ENCODE data around the gene KRTAP10-1. TPM values are rescaled to one million over a fixed set of nuclear protein-coding genes. Genes with fewer than 3 reads are reported as not detected.

KRTAP10-1 gene
- total RNA-seq, 4 donors from 2014 or later: 0.83 to 8.5 (median 2.6) TPM; not detected in 1

DNA sequence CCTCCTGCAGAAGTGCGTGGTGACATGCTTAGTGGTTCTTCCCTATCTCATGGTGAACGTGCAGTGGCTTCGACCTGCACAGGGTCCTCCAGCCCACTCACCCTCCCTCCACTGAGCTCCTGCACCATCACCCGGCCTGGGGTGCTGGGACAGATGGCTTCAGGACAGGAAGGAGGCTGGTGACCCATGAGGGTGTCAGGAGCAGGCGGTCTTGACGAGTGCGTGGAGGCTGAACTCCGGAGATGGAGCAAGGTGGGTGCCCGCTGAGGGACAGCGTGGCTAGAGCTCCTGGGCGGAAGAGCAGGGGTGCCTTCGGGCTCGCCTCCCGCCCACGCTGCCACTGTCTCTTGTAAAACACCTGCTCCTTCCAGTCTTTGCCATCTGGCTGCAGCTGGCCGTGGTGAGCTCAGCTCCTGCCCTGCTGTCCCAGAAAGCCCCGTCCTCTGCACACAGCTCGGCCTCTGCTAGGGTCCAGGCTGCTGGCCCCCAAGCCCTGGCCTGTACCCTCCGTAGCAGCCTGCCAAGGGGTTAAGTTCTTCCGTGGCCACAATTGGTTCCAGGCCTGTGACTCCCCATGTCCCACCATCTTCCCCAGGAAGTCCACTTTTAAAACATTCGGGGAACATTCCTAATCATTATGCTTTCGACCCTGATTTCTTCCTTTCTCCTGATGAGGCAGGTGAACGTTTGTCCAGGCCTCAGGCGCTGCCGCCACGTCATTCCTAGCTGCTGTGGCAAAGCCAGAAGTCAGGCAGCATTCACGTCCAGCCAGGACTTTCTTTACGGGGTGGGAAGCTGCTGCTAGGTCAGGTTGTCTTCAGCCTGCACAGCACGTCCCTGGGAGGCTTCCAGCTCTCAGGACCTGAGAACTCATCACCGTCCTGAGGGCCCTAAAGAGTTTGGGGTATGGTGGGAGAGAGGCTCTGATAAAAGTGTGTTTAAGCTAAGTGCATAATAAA, 8.1 kb downstream of the KRTAP10-1 start:
- no peak overlapping the region for H3K27ac ChIP-seq
- no peak overlapping the region for H3K4me3 ChIP-seq
- no peaks in the 10 kb centered on the region for H3K36me3 ChIP-seq
- peak; percentile 49 to 56 for DNase-seq (ENCODE audit: low spot score in 2 of 2)
- no peak for TF ChIP-seq POLR2A (IDR thresholded peaks at IDR 0.05)
- no peaks in the 10 kb centered on the region for H3K9me3 ChIP-seq
- H3K4me1 ChIP-seq: no peaks in the 10 kb centered on the region
- H3K27me3 ChIP-seq: peaks cover 16% of the 10 kb centered on the region
- 70% methylated on average over 17 of the region's 30 CpGs for WGBS

DNA sequence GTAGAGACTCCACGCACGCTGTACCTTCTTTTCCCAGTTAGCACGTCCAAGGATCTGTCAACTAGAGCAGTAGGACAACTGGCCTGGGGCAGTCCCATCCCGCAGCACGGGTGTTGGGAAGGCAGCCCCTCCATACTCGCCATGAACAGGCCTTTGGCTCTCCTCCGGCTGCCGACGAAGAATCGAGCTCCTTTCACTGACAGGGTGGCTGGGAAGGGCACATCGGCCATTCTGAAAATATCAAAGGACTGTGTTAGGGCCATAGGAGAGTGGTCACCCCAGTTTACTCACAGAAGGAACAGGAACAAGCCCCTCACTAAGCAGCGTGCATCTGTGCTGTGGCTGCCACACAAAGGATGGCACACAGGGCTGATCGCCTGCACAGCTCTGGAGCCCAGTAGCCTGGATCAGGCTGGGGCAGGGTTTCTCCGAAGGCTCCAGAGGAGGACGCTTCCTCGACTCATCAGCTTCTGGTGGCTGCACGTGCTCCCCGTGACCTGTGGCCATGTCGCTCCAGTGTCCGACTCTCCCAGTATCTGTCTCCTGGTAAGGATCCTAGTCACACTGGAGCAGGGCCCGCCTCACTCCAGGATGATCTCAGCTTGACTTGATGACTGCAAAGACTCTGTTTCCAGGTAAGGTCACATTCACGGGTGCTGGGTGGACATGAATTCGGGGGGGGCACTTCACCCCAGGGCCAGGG, 8.9 kb downstream of the KRTAP10-1 start:
- Histone ChIP-seq H3K36me3 (no peaks in the 10 kb centered on the region), H3K27me3 (peaks cover 16% of the 10 kb centered on the region), H3K4me3 (no peak overlapping the region), H3K9me3 (no peaks in the 10 kb centered on the region), H3K27ac (no peak overlapping the region), H3K4me1 (no peaks in the 10 kb centered on the region)
- no peak for TF ChIP-seq EP300 (IDR thresholded peaks at IDR 0.05)
- no peak for TF ChIP-seq POLR2A (IDR thresholded peaks at IDR 0.05)
- TF ChIP-seq, protein P1, sequence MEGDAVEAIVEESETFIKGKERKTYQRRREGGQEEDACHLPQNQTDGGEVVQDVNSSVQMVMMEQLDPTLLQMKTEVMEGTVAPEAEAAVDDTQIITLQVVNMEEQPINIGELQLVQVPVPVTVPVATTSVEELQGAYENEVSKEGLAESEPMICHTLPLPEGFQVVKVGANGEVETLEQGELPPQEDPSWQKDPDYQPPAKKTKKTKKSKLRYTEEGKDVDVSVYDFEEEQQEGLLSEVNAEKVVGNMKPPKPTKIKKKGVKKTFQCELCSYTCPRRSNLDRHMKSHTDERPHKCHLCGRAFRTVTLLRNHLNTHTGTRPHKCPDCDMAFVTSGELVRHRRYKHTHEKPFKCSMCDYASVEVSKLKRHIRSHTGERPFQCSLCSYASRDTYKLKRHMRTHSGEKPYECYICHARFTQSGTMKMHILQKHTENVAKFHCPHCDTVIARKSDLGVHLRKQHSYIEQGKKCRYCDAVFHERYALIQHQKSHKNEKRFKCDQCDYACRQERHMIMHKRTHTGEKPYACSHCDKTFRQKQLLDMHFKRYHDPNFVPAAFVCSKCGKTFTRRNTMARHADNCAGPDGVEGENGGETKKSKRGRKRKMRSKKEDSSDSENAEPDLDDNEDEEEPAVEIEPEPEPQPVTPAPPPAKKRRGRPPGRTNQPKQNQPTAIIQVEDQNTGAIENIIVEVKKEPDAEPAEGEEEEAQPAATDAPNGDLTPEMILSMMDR (IDR thresholded peaks at IDR 0.05): no peak
- no peak for TF ChIP-seq POLR2AphosphoS5 (IDR thresholded peaks at IDR 0.05)
- DNase-seq (ENCODE audit: low spot score in 2 of 2): peak in 1 of 2 donors; percentile 71
- 85% methylated on average over 14 of the region's 23 CpGs for WGBS

DNA sequence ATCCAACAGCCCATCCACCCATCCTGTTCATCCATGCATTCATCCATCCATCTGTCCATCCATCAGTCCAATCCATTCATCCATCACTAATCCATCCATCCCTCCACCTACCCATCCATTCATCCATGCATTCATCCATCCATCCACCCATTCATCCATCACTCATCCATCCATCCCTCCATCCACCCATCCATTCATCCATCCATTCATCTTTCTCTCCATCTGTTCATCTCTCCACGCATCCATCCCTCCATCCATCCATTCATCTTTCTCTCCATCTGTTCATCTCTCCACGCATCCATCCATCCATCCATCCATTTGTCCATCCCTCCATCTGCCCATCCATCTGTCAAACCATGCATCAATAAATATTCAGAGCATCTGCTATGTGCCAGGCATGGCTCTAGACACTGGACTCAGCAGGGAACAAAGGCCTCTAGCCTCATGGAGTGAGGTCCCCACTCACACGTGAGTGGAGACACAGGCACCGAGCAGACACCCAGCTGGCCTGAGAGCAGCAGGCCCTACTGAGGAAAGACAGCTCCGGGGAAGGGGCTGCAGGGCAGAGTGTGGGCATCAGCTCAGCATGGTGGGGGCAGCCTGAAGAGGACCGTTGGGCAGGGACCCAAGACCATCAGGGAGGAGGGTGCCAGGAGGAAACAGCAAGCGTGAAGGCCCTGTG, 9.6 kb downstream of the KRTAP10-1 start:
- no peak for DNase-seq (ENCODE audit: low spot score in 2 of 2)
- no peaks in the 10 kb centered on the region for H3K9me3 ChIP-seq
- no peak overlapping the region for H3K27ac ChIP-seq
- no peaks in the 10 kb centered on the region for H3K36me3 ChIP-seq
- TF ChIP-seq EP300 (IDR thresholded peaks at IDR 0.05): no peak
- no peak overlapping the region for H3K4me3 ChIP-seq
- WGBS: 79% methylated on average over 7 of the region's 7 CpGs
- no peaks in the 10 kb centered on the region for H3K4me1 ChIP-seq
- H3K27me3 ChIP-seq: peaks cover 16% of the 10 kb centered on the region

DNA sequence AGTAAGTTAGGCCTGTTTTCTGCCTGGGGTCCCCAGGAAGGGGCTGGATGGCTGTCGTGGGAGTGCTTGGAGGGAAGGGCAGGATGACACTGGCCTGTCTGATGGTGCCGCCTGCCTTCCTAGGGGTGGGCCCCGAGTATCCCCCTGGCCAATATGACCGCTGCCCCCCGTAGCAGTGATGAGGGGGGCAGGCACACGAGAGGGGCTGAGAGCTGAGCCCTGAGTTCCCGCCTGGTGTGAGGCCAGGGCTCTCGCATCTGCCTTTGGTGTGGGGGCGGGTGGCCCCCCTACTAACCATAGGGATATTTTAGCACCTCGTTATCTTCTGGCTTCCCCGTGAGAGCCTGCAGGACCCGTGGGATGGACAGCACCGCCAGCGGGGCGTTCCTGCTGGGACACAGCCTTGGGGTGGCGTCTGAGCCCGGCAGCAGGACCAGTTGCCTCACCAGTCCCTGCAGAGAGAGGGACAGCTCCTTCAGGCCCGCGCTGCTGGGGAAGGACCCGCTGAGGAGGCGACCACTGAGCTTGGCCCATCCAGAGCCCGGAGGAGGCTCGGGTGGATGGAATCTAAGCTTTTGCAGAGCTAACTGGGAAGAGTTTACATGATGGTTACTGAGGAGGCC, 10.4 kb downstream of the KRTAP10-1 start:
- H3K27me3 ChIP-seq: peaks cover 16% of the 10 kb centered on the region
- no peak overlapping the region for H3K27ac ChIP-seq
- no peaks in the 10 kb centered on the region for H3K36me3 ChIP-seq
- 78% methylated on average over 4 of the region's 23 CpGs for WGBS
- H3K4me3 ChIP-seq: no peak overlapping the region
- H3K9me3 ChIP-seq: no peaks in the 10 kb centered on the region
- peak in 1 of 2 donors; percentile 58 for DNase-seq (ENCODE audit: low spot score in 2 of 2)
- no peak for TF ChIP-seq EP300 (IDR thresholded peaks at IDR 0.05)
- TF ChIP-seq POLR2AphosphoS5 (IDR thresholded peaks at IDR 0.05): no peak
- TF ChIP-seq, protein P1 (IDR thresholded peaks at IDR 0.05): no peak
- no peak for TF ChIP-seq POLR2A (IDR thresholded peaks at IDR 0.05)
- no peaks in the 10 kb centered on the region for H3K4me1 ChIP-seq

DNA sequence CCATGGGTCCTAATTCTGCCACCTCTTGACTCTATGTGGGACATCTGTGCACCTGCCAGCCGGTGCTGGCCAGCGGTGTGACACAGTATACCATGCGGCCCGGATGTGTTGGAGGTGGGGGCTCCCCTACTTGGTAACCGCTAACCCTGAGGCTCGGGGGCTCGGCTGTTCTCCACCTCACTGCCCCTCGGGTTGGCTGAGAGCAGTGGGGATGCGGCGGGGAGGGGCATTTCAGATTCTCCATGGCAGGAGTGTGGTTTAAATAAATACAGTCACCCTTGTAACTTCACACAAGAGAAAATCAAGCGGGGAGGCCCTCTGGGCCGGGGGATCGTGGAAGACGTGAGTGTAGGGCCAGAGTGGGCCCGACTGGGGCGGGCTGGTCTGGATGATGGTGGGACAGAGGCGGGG, 11.0 kb downstream of the KRTAP10-1 start:
- Histone ChIP-seq H3K36me3 (no peaks in the 10 kb centered on the region), H3K27ac (no peak overlapping the region), H3K9me3 (no peaks in the 10 kb centered on the region), H3K27me3 (peaks cover 16% of the 10 kb centered on the region), H3K4me1 (no peaks in the 10 kb centered on the region), H3K4me3 (no peak overlapping the region)
- WGBS: 92% methylated on average over 17 of the region's 17 CpGs
- DNase-seq (ENCODE audit: low spot score in 2 of 2): peak; percentile 38 to 73
- TF ChIP-seq POLR2AphosphoS5 (IDR thresholded peaks at IDR 0.05): no peak
- no peak for TF ChIP-seq EP300 (IDR thresholded peaks at IDR 0.05)
- no peak for TF ChIP-seq POLR2A (IDR thresholded peaks at IDR 0.05)
- TF ChIP-seq, protein P1 (IDR thresholded peaks at IDR 0.05): no peak
